ENCODE data around the gene S100A16. TPM values are rescaled to one million over a fixed set of nuclear protein-coding genes. Genes with fewer than 3 reads are reported as not detected.

The S100A16 gene
- total and polyA plus RNA-seq, 9 of the 15 experiments (the other 6 are each of a cell fraction or from before 2014, with no cell fraction given): 1.6 to 6.9 (median 4.3) TPM

GRCh38 chr1:153614906-153615305, 2.0 kb upstream of the S100A16 start:
- no peaks in the 10 kb centered on the region for H3K36me3 ChIP-seq (ENCODE audit: control insufficient read depth, insufficient read depth, low read length)
- FAIRE-seq (no peak), ATAC-seq (no peak), DNase-seq (ENCODE audit: extremely low read depth in 1 of 4, low spot score in 3 of 4) (no peak)
- in situ Hi-C loops (cut with MboI) (no loop called here), intact Hi-C loops (cut with micrococcal nuclease) (no loop called here)
- no peaks in the 10 kb centered on the region for H3K9me1 ChIP-seq (ENCODE audit: control insufficient read depth, insufficient read depth, low read length)
- no peaks in the 10 kb centered on the region for H3K9me3 ChIP-seq (replicated peaks; ENCODE audit: control insufficient read depth, insufficient read depth, low read depth, low read length)
- no peak overlapping the region for H3K27ac ChIP-seq (ENCODE audit: extremely low read depth, low read depth, low read length)
- H3K4me2 ChIP-seq (ENCODE audit: insufficient read depth, low read length): no peak overlapping the region
- no TSS peak for BruUV-seq (replicated peaks)
- 70% methylated on average over 7 of the region's 7 CpGs for WGBS (ENCODE audit: insufficient coverage, low coverage, missing lambda C conversion rate)
- H3K4me3 ChIP-seq: no peak overlapping the region
- no peak for TF ChIP-seq MBD1 (CRISPR knock-in tag; IDR thresholded peaks at IDR 0.05)
- no peak for TF ChIP-seq RBBP5 (IDR thresholded peaks at IDR 0.05; ENCODE audit: borderline replicate concordance, insufficient read depth, low read length, poor library complexity, severe bottlenecking)
- TF ChIP-seq CBFA2T3 (IDR thresholded peaks at IDR 0.05): no peak
- TF ChIP-seq FOXA3 (CRISPR knock-in tag; conservative IDR thresholded peaks at IDR 0.05 in 1 of 2, IDR thresholded peaks at IDR 0.05 in 1 of 2): no peak
- no peak for TF ChIP-seq POLR2AphosphoS2 (IDR thresholded peaks at IDR 0.05; ENCODE audit: low read length)
- TF ChIP-seq FOXJ3 (CRISPR knock-in tag; IDR thresholded peaks at IDR 0.05): no peak
- TF ChIP-seq MAFG (tag; conservative IDR thresholded peaks at IDR 0.05): no peak
- TF ChIP-seq ZNF121 (CRISPR knock-in tag; conservative IDR thresholded peaks at IDR 0.05): no peak
- no peak for TF ChIP-seq SREBF2 (CRISPR knock-in tag; IDR thresholded peaks at IDR 0.05)
- TF ChIP-seq XRCC5 (IDR thresholded peaks at IDR 0.05; ENCODE audit: low read depth, low read length): no peak
- TF ChIP-seq FOXK2 (conservative IDR thresholded peaks at IDR 0.05 in 1 of 2, IDR thresholded peaks at IDR 0.05 in 1 of 2; ENCODE audit: low read depth in 2 of 2): no peak
- TF ChIP-seq ELF1 (tag; IDR thresholded peaks at IDR 0.05): no peak
- CTCF ChIA-PET (ENCODE audit: low intra/inter-chr PET ratio): no interaction called here
- POLR2A ChIA-PET: interaction anchor here (0.8 to 6.8 kb wide), 5 partner anchors 9 to 258 kb away, joined by 3 to 70 read pairs (median 4); partner anchors contain the start of genes S100A1 and S100A13
- no peak overlapping the region for H3K9ac ChIP-seq (ENCODE audit: insufficient read depth in 1 of 2, low read depth in 2 of 2, low read length in 2 of 2)
- H4K20me1 ChIP-seq (replicated peaks; ENCODE audit: control insufficient read depth, insufficient read depth, low read length): no peaks in the 10 kb centered on the region
- H3K79me2 ChIP-seq (ENCODE audit: control insufficient read depth, insufficient read depth, low read length): no peaks in the 10 kb centered on the region
- no peak overlapping the region for H2AFZ ChIP-seq (ENCODE audit: low read depth, low read length)
- H3K4me1 ChIP-seq (replicated peaks in 1 of 2; ENCODE audit: control insufficient read depth in 2 of 2, insufficient read depth in 2 of 2, low read length in 2 of 2): peaks cover 23 to 41% of the 10 kb centered on the region in 2 experiments
- no peaks in the 10 kb centered on the region for H3K27me3 ChIP-seq (ENCODE audit: control insufficient read depth in 2 of 2, insufficient read depth in 2 of 2, low read length in 2 of 2)

Data from K562 (cell line).